ENCODE results near the gene CFAP46. TPM values are rescaled to one million over a fixed set of nuclear protein-coding genes. Genes with fewer than 3 reads are reported as not detected.

The CFAP46 gene
- total and polyA plus RNA-seq, 9 of the 15 experiments (the other 6 are each of a cell fraction or from before 2014, with no cell fraction given): not detected

GRCh38 chr10:132913559-132914115, 28.7 kb downstream of the CFAP46 start:
- Histone ChIP-seq H3K36me3 (ENCODE audit: control insufficient read depth, insufficient read depth, low read length) (no peaks in the 10 kb centered on the region), H3K4me1 (replicated peaks in 1 of 2; ENCODE audit: control insufficient read depth in 2 of 2, insufficient read depth in 2 of 2, low read length in 2 of 2) (peaks cover 0 to under 1% of the 10 kb centered on the region in 2 experiments; a peak in 1 of 5 replicates), H3K4me2 (ENCODE audit: insufficient read depth, low read length) (no peak overlapping the region), H4K20me1 (replicated peaks; ENCODE audit: control insufficient read depth, insufficient read depth, low read length) (no peaks in the 10 kb centered on the region), H3K9ac (ENCODE audit: insufficient read depth in 1 of 2, low read depth in 2 of 2, low read length in 2 of 2) (no peak overlapping the region), H3K9me3 (replicated peaks; ENCODE audit: control insufficient read depth, insufficient read depth, low read depth, low read length) (no peaks in the 10 kb centered on the region), H3K27me3 (ENCODE audit: control insufficient read depth in 2 of 2, insufficient read depth in 2 of 2, low read length in 2 of 2) (peaks cover 0 to 37% of the 10 kb centered on the region in 2 experiments; a peak in 2 of 5 replicates), H3K79me2 (ENCODE audit: control insufficient read depth, insufficient read depth, low read length) (no peaks in the 10 kb centered on the region), H3K9me1 (ENCODE audit: control insufficient read depth, insufficient read depth, low read length) (no peaks in the 10 kb centered on the region), H3K27ac (ENCODE audit: extremely low read depth, low read depth, low read length) (no peak overlapping the region), H3K4me3 (no peak overlapping the region), H2AFZ (ENCODE audit: low read depth, low read length) (no peak overlapping the region)
- DNase-seq (ENCODE audit: extremely low read depth in 1 of 4, low spot score in 3 of 4) (no peak), ATAC-seq (no peak), FAIRE-seq (no peak)
- no peak for TF ChIP-seq MAZ (CRISPR knock-in tag; conservative IDR thresholded peaks at IDR 0.05 in 1 of 2, IDR thresholded peaks at IDR 0.05 in 1 of 2)
- TF ChIP-seq HDAC2 (IDR thresholded peaks at IDR 0.05): no peak
- no peak for TF ChIP-seq CCNT2 (IDR thresholded peaks at IDR 0.05; ENCODE audit: borderline replicate concordance, extremely low read depth, insufficient read length, low read depth, low read length)
- TF ChIP-seq TAF1 (IDR thresholded peaks at IDR 0.05; ENCODE audit: control insufficient read depth, extremely low read depth, insufficient read depth, low read length, severe bottlenecking): no peak
- no peak for TF ChIP-seq MEF2A (IDR thresholded peaks at IDR 0.05; ENCODE audit: control insufficient read depth, low read depth, low read length)
- TF ChIP-seq CBX2 (IDR thresholded peaks at IDR 0.05; ENCODE audit: insufficient read depth, low read length, poor library complexity, severe bottlenecking): no peak
- no peak for TF ChIP-seq ILK (tag; IDR thresholded peaks at IDR 0.05; ENCODE audit: borderline replicate concordance, low read depth)
- TF ChIP-seq STAG1 (CRISPR knock-in tag; IDR thresholded peaks at IDR 0.05; ENCODE audit: borderline replicate concordance): no peak
- TF ChIP-seq SMC3 (conservative IDR thresholded peaks at IDR 0.05; ENCODE audit: insufficient read depth, low read depth, low read length): no peak
- TF ChIP-seq HLTF (IDR thresholded peaks at IDR 0.05): no peak
- no peak for TF ChIP-seq PCBP1 (IDR thresholded peaks at IDR 0.05; ENCODE audit: low read depth, low read length, poor library complexity, severe bottlenecking)
- TF ChIP-seq HMG20A (CRISPR knock-in tag; conservative IDR thresholded peaks at IDR 0.05): no peak
- WGBS (ENCODE audit: insufficient coverage, low coverage, missing lambda C conversion rate): 19% methylated on average over 11 of the region's 26 CpGs
- in situ Hi-C loops (cut with MboI) (no loop called here), intact Hi-C loops (cut with micrococcal nuclease) (no loop called here)
- POLR2A ChIA-PET: no interaction called here
- CTCF ChIA-PET (ENCODE audit: low intra/inter-chr PET ratio): no interaction called here
- BruUV-seq (replicated peaks): no TSS peak
